ENCODE results near the gene HDDC3. TPM values are rescaled to one million over a fixed set of nuclear protein-coding genes. Genes with fewer than 3 reads are reported as not detected.

The HDDC3 gene
- total and polyA plus RNA-seq, 9 of the 15 experiments (the other 6 are each of a cell fraction or from before 2014, with no cell fraction given) = 14.9 to 55.8 (median 36.9) TPM

- no peak for TF ChIP-seq BCL6 (CRISPR knock-in tag; IDR thresholded peaks at IDR 0.05)
- TF ChIP-seq, protein P1, sequence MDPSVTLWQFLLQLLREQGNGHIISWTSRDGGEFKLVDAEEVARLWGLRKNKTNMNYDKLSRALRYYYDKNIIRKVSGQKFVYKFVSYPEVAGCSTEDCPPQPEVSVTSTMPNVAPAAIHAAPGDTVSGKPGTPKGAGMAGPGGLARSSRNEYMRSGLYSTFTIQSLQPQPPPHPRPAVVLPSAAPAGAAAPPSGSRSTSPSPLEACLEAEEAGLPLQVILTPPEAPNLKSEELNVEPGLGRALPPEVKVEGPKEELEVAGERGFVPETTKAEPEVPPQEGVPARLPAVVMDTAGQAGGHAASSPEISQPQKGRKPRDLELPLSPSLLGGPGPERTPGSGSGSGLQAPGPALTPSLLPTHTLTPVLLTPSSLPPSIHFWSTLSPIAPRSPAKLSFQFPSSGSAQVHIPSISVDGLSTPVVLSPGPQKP (CRISPR knock-in tag; IDR thresholded peaks at IDR 0.05) = no peak
- 0 out of 2 replicates have a peak, but pooled peaks have one; percentile 29 for TF ChIP-seq ATF7 (IDR thresholded peaks at IDR 0.05)
- TF ChIP-seq GTF2E2 (tag; IDR thresholded peaks at IDR 0.05) = no peak
- TF ChIP-seq CREM (IDR thresholded peaks at IDR 0.05; ENCODE audit: low read depth) = peak; percentile 65
- no peak for TF ChIP-seq ZBED1 (IDR thresholded peaks at IDR 0.05)
- no peak for TF ChIP-seq ZNF197 (CRISPR knock-in tag; IDR thresholded peaks at IDR 0.05; ENCODE audit: low read depth)
- TF ChIP-seq, protein P2, sequence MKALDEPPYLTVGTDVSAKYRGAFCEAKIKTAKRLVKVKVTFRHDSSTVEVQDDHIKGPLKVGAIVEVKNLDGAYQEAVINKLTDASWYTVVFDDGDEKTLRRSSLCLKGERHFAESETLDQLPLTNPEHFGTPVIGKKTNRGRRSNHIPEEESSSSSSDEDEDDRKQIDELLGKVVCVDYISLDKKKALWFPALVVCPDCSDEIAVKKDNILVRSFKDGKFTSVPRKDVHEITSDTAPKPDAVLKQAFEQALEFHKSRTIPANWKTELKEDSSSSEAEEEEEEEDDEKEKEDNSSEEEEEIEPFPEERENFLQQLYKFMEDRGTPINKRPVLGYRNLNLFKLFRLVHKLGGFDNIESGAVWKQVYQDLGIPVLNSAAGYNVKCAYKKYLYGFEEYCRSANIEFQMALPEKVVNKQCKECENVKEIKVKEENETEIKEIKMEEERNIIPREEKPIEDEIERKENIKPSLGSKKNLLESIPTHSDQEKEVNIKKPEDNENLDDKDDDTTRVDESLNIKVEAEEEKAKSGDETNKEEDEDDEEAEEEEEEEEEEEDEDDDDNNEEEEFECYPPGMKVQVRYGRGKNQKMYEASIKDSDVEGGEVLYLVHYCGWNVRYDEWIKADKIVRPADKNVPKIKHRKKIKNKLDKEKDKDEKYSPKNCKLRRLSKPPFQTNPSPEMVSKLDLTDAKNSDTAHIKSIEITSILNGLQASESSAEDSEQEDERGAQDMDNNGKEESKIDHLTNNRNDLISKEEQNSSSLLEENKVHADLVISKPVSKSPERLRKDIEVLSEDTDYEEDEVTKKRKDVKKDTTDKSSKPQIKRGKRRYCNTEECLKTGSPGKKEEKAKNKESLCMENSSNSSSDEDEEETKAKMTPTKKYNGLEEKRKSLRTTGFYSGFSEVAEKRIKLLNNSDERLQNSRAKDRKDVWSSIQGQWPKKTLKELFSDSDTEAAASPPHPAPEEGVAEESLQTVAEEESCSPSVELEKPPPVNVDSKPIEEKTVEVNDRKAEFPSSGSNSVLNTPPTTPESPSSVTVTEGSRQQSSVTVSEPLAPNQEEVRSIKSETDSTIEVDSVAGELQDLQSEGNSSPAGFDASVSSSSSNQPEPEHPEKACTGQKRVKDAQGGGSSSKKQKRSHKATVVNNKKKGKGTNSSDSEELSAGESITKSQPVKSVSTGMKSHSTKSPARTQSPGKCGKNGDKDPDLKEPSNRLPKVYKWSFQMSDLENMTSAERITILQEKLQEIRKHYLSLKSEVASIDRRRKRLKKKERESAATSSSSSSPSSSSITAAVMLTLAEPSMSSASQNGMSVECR (CRISPR knock-in tag; IDR thresholded peaks at IDR 0.05) = no peak
- no peak for TF ChIP-seq TGIF2 (CRISPR knock-in tag; IDR thresholded peaks at IDR 0.05)
- TF ChIP-seq ZNF785 (CRISPR knock-in tag; IDR thresholded peaks at IDR 0.05) = no peak
- no peak for TF ChIP-seq ZNF79 (CRISPR knock-in tag; IDR thresholded peaks at IDR 0.05; ENCODE audit: low read depth)
- no peak for TF ChIP-seq ZNF384 (IDR thresholded peaks at IDR 0.05; ENCODE audit: low read depth, low read length)
- TF ChIP-seq XRCC5 (IDR thresholded peaks at IDR 0.05; ENCODE audit: low read depth, low read length) = no peak
- no peak for TF ChIP-seq ZNF274 (IDR thresholded peaks at IDR 0.05; ENCODE audit: borderline replicate concordance, low read depth, low read length)
- TF ChIP-seq FOXK1 (CRISPR knock-in tag; IDR thresholded peaks at IDR 0.05; ENCODE audit: borderline replicate concordance) = no peak
- TF ChIP-seq, protein P3, sequence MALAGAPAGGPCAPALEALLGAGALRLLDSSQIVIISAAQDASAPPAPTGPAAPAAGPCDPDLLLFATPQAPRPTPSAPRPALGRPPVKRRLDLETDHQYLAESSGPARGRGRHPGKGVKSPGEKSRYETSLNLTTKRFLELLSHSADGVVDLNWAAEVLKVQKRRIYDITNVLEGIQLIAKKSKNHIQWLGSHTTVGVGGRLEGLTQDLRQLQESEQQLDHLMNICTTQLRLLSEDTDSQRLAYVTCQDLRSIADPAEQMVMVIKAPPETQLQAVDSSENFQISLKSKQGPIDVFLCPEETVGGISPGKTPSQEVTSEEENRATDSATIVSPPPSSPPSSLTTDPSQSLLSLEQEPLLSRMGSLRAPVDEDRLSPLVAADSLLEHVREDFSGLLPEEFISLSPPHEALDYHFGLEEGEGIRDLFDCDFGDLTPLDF (CRISPR knock-in tag; IDR thresholded peaks at IDR 0.05) = no peak
- TF ChIP-seq ZNF644 (tag; IDR thresholded peaks at IDR 0.05; ENCODE audit: low read depth) = no peak
- no peak for TF ChIP-seq ZBTB26 (CRISPR knock-in tag; IDR thresholded peaks at IDR 0.05)
- peak; percentile 79 for TF ChIP-seq CBFA2T3 (IDR thresholded peaks at IDR 0.05)
These were observed 36.7 kb downstream of the HDDC3 start (continued) for GRCh38 chr15:90895571-90896117.
